SKM-1 (cell line): ENCODE data around the gene KRTAP13-2.
A peak's percentile ranks its signal among the peaks of the same experiment; 100 is the strongest.

Experiments
- DNase-seq: peaks from one replicate; lab custom pipeline; 2025; ENCODE audit not compliant: unreplicated experiment; lab: John Stamatoyannopoulos, UW

The KRTAP13-2 gene

GRCh38 chr21:30372139-30372770, at the start of gene KRTAP13-2:
Gene KRTAP13-2, minus strand, starts transcription at chr21:30372271. Its CDS starts 58 bp downstream, at chr21:30372213.
- no peak for DNase-seq

- no peak for DNase-seq
These were observed 43.9 kb upstream of the KRTAP13-2 start for GRCh38 chr21:30415993-30416392.

- no peak for DNase-seq
These were observed 36.9 kb upstream of the KRTAP13-2 start for GRCh38 chr21:30408782-30409494.

GRCh38 chr21:30395731-30396130, 23.7 kb upstream of the KRTAP13-2 start, which contains the start of gene KRTAP13-1:
Gene KRTAP13-1, plus strand, starts transcription at chr21:30396031. Its CDS starts 56 bp downstream, at chr21:30396087.
- no peak for DNase-seq

GRCh38 chr21:30391492-30392025, 19.5 kb upstream of the KRTAP13-2 start:
- DNase-seq = no peak

- DNase-seq = no peak
These were observed 10.1 kb upstream of the KRTAP13-2 start for GRCh38 chr21:30382201-30382600.

GRCh38 chr21:30355906-30356305, 16.2 kb downstream of the KRTAP13-2 start:
- no peak for DNase-seq

GRCh38 chr21:30354308-30355005, 17.6 kb downstream of the KRTAP13-2 start:
- DNase-seq = no peak

GRCh38 chr21:30351534-30351933, 20.5 kb downstream of the KRTAP13-2 start:
- no peak for DNase-seq

GRCh38 chr21:30349572-30349971, 22.5 kb downstream of the KRTAP13-2 start:
- no peak for DNase-seq

GRCh38 chr21:30348506-30348905, 23.6 kb downstream of the KRTAP13-2 start, which contains the start of gene KRTAP23-1:
Gene KRTAP23-1, minus strand, starts transcription at chr21:30348606. Its CDS starts 0 bp downstream, at chr21:30348606.
- DNase-seq = no peak

- no peak for DNase-seq
These were observed 27.1 kb downstream of the KRTAP13-2 start for GRCh38 chr21:30345014-30345413.

GRCh38 chr21:30340714-30341573, 31.1 kb downstream of the KRTAP13-2 start:
- DNase-seq = peak; percentile 4

- DNase-seq = no peak
These were observed 33.4 kb downstream of the KRTAP13-2 start for GRCh38 chr21:30338717-30339116.

- no peak for DNase-seq
These were observed 34.3 kb downstream of the KRTAP13-2 start for GRCh38 chr21:30337772-30338171.

GRCh38 chr21:30337276-30337744, 34.8 kb downstream of the KRTAP13-2 start, which contains the start of gene KRTAP27-1:
Gene KRTAP27-1, minus strand, starts transcription at chr21:30337694. Its CDS starts 26 bp downstream, at chr21:30337668.
- no peak for DNase-seq

GRCh38 chr21:30336596-30336995, 35.5 kb downstream of the KRTAP13-2 start:
- no peak for DNase-seq

- no peak for DNase-seq
These were observed 38.3 kb downstream of the KRTAP13-2 start for GRCh38 chr21:30333736-30334135.

GRCh38 chr21:30332681-30333080, 39.4 kb downstream of the KRTAP13-2 start:
- no peak for DNase-seq

GRCh38 chr21:30329203-30329875, 42.7 kb downstream of the KRTAP13-2 start:
- DNase-seq = no peak
